ENCODE results near the gene SFI1.
A peak's percentile ranks its signal among the peaks of the same experiment; 100 is the strongest.

Gene SFI1

DNA sequence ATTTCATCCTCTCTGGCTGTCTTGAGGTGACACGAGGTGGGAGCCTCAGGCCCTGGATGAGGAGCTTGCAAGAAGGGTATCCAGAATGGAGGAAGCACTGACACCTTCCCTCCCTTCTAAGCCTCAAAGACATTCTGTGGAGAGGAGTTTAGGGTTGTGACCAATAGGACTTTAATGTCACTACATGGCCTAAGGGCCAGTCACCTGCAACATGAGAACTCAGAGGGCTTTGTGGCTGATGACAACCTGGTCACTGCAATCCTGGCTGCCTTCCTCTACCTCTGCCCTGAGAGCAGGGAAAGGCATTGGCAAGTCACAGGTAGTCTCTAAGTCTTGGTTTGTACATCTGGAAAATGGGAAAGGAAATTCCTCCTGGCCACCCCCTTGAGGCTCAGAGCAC lies 132.0 kb downstream of the SFI1 start:
- FAIRE-seq (no peak), DNase-seq (ENCODE audit: insufficient read length, low spot score) (no peak)
- TF ChIP-seq POLR2A (IDR thresholded peaks at IDR 0.05; ENCODE audit: low read depth, low read length), result no peak

DNA sequence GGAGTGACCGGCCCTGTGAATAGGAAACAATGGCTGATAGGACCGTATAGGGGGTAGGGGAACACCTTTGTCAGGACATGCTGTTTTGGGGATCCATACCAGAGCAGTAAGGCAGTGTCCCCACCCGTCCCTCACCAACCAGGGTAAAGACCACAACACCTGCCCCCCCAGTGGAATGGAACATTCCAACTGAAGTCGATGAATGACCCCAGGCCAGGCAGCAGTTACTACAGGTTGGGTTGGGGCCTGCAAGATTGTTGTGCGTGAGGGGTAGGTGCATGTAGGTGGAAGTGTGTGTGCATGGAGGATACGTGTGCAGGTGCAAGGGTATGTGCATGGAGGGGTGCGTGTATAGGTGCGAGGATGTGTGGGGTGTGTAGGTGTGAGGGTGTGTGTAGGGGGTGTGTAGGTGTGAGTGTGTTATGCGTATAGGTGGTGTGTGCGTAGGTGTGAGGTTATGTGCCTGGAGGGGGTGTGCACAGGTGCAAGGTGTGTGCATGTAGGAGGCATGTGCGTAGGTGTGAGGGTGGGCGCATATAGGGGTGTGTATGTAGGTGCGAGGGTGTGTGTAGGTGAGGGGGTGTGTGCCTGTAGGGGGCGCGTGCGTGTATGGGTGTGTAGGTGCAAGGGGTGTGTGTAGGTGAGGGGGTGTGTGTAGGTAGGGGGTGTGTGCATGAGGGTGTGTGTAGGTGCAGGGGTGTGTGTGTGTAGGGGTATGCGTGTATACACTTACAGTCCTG lies 132.8 kb downstream of the SFI1 start:
- TF ChIP-seq POLR2A (IDR thresholded peaks at IDR 0.05; ENCODE audit: low read depth, low read length), result no peak
- DNase-seq (ENCODE audit: insufficient read length, low spot score) (no peak), FAIRE-seq (no peak)

DNA sequence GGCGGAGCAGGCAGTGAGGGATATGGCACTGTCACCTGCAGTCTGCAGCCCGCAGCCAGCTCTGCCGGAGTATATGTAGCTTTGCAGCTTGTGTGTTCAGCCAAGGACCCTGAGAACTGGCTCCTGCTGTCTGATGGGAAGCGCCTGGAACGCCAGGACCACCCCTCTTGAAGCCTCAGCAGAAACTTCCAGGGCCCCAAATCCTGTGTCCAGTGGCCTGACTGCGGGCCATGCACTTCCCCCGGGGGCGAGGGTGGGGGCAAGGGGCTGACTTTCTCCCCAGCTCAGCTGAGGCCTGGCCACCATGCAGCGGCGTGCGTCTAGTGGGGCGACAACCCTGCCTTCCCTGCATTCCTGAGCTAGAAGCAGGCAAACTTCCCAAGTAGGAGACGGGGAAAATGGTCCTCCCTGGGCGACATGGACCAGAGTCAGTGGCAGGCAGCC lies 133.4 kb downstream of the SFI1 start:
- DNase-seq (ENCODE audit: insufficient read length, low spot score), result no peak
- FAIRE-seq, result no peak
- no peak for TF ChIP-seq POLR2A (IDR thresholded peaks at IDR 0.05; ENCODE audit: low read depth, low read length)

DNA sequence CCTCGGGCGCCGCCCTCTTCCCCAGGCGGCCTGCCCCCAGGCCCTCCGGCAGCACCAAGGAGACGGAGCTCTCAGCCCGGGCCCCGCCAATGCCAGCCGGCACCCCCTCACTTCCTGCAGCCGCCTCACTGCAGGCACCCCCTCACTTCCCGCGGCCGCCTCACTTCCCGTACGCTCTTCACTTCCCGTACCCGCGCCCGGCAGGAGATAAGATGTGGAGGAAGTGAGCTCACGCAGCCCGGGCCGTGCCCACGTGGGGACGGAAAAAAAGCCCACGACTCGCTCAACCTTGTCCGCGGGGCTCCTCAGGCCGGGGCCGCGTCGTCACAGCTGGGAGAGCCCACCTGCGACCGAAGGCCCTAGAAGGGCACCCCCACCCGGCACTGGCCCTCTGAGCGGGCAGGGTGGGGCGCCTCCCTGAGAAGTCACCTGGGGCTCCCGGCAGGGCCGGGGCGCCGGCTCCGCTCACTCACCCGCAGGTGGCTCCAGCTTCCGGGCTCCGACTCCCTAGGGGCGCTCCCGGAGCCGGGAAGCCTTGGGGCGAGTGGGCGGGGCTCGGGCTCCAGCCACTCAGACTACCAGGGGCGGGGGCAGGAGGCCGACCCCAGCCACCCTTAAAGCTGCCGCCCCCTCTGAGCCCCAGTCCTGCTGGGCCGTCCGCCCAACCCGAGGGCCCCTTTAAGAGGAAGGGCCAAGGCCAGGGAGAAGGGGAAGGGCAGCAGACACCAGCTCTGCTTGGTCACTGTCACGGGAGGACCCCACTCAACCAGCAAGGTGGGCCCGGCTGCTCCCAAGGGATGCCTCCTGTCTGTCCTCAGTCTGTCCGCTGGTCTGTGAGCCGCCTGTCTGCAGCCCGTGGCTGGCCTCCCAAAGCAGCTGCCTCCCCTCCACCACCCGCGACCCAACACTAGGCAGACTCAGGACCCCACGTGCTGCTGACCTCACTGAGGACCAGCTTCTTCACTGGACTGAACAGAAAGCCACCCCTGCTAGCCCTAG lies 134.3 kb downstream of the SFI1 start:
- TF ChIP-seq POLR2A (IDR thresholded peaks at IDR 0.05; ENCODE audit: low read depth, low read length), result peak; percentile 21; the same call in 1 of the 2 replicates
- DNase-seq (ENCODE audit: insufficient read length, low spot score), result peak; percentile 73
- no peak for FAIRE-seq

DNA sequence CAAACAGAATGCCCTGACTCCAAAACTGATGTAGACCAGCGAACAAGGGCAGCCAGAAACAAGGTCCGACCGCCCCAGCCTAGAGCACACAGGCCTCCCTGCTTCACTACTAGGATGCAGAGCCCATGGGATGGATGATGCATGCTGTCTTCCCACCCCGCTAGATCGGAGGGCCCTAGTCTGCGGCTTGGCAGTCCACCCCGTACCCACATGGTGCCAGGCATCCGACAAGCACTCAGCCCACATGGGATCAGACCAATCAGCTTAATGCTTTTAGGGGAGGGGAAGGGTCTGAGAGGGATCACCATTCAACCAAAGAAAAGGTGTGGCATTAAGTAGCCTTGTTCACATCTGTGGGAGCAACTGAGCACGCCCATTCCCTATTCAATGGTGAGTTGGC lies 135.1 kb downstream of the SFI1 start:
- no peak for DNase-seq (ENCODE audit: insufficient read length, low spot score)
- no peak for TF ChIP-seq POLR2A (IDR thresholded peaks at IDR 0.05; ENCODE audit: low read depth, low read length)
- no peak for FAIRE-seq

DNA sequence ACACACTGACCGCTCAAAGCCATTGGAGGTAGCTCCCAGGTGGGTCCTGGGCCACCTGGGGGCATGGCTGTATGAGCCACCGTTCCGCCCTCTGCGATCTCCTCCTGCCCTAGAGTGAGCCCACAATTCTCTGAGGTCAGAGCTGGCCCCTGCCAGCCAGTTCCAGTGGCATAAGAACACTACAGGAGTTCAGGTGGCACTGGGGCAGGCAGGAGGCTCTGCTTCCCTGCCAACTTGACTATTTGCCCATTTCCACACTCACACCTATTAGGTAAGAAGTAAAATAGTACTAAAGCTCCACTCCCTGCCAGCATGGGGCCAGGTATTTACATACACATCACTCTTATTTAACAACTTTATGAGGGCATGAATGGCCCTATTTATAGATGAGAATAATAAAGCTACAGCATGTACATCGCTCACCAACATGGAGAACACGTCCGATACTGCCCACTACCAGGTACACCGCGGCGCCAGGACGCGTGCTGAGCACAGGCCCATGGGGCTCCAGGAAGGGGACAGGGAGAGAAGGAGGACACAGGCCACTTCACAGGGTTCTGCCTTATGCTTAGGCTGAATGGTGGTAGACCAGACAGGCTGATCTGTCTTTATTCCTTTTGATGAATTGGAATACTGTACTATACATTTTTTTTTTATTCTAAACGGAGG lies 139.4 kb downstream of the SFI1 start:
- no peak for DNase-seq (ENCODE audit: insufficient read length, low spot score)
- no peak for FAIRE-seq
- TF ChIP-seq POLR2A (IDR thresholded peaks at IDR 0.05; ENCODE audit: low read depth, low read length), result no peak

DNA sequence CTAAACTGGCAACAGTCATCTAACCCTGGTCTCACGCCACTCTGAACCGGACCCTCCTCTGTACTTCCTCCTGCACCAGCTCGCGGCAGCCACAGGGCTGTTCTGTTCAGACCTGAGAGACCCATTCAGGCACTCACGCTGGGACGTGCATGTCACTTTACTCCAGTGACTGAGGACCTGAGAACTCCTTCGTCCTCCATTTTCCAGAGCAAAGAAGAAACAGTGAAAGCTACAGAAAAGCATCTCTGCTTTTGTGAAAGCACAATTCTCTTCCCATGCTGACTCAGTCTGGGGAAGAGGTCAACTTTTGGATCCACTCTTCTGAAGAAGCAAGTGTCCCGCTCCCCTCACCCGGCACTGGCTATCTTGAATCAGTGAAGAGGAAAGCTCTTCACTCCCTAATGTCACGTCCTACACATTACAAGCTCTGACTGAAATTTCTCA lies 141.1 kb downstream of the SFI1 start:
- FAIRE-seq (no peak), DNase-seq (ENCODE audit: insufficient read length, low spot score) (no peak)
- TF ChIP-seq POLR2A (IDR thresholded peaks at IDR 0.05; ENCODE audit: low read depth, low read length), result no peak

DNA sequence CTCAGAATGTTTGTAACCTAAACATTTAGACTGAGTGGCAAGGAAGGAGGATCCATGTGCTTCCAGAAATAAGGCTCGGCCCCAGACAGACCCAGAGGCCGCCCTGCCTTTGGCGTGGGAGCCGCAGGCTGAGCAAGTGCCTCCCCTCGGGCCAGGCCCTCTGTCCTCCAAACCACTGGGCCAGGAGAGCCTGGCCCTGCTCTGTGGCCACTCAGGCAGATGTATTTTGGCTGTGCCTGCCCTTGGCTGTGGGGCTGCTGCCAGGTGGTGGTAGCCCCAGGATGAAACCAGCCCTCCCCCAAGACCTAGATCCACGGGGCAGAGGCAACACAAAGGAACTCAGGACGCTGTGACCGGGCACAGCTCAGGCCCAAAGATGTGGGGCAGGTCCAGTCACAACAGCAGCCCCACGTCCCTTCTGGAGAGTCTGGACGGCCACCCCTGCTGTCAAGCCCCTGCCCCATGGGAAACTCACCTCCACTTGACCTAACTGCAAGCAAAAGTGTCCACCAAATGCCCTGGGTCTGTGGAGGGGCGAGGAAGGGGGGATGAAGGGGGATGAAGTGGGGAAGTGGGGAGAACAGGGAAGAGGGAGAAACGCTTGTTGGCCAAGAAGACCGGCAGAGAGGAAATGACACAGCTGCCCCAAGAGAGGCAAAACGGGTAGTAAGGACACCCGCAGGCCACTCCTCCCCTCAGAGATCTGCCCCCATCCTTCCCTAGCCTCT lies 141.7 kb downstream of the SFI1 start:
- FAIRE-seq (no peak), DNase-seq (ENCODE audit: insufficient read length, low spot score) (no peak)

DNA sequence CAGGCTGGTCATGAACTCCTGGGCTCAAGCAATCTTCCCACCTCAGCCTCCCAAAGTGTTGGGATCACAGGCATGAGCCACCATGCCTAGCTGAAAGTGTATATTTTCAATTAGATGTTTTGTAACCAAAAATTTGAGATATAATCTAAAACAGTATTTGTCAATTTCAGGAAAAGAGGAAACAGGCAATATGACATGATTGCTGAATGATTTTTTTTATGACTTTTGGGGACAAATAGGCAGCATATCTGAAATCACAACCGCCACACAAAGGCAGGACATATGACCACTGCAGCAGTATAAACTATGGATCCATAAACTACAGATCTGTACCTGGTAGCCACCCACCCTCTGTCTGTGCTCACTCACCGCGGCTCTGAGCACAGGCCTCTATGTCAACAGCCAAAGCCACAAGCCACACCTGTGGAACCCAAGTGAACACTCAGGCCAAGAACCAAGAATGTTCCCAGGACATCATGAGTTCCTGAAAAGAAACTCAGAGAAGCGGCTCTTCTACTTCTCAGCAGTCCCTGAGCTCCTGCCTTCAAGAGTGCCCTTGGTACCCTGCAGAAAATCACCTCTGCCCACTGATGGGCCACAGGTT lies 143.2 kb downstream of the SFI1 start:
- no peak for TF ChIP-seq POLR2A (IDR thresholded peaks at IDR 0.05; ENCODE audit: low read depth, low read length)
- FAIRE-seq (no peak), DNase-seq (ENCODE audit: insufficient read length, low spot score) (no peak)

More for the DNA sequence above, 141.7 kb downstream of the SFI1 start:
- TF ChIP-seq POLR2A (IDR thresholded peaks at IDR 0.05; ENCODE audit: low read depth, low read length), result no peak

DNA sequence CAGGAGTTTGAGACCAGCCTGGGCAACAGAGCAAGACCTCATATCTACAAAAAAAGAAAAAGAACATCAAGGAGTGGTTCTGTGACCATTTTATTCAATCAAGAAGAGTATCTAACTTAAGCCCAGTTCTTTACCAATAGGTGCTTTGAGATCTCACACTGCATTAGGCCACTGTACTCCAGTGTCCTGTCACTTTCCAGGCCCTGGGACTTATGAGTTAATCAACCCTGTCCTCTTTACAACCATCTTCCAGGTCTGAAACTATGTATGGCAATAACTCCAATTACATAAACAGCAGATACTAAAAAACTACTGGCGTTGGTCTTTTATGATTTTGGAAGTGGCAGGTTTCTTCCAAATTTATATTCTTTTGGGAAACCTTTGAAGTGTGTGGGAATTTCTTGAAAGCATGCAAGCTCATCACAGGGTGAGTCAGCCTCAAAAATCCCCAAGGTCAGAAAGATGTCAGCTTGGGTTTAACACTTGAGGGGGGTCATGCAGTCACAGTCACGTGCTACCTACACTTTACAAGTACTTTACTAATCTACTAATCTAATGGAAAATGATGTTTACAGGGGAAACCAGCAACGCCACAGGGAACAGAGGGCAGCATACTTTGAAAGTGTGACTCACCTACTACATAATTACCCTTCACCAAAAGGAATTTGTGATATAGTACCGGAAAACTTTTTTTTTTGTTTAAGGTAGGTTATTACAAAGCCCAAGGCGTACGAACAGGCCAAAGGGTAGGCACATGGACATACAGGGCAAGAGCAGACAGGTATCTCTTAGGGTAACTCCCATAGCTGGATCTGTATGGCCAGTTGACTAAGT lies 150.1 kb downstream of the SFI1 start:
- TF ChIP-seq POLR2A (IDR thresholded peaks at IDR 0.05; ENCODE audit: low read depth, low read length), result no peak
- peak; percentile 68 for FAIRE-seq
- DNase-seq (ENCODE audit: insufficient read length, low spot score), result peak; percentile 54

DNA sequence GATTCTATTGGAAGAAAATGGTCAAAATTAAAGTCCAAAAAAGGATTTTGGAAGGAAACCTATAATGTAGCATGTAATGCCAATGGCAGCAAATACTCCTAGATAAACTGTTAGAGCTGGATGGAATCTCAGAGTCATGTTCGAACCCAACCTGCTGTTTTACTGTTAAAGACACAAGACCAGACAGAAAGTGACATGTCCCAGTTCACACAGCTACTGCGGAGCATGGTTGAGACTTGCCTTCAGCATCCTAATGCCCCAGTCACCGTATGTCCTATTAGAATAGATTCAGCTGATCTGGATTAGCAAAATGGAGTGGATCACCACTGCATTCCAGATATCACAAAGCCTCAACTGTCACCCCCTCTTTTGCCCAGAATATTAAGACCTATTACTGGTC lies 150.7 kb downstream of the SFI1 start:
- no peak for TF ChIP-seq POLR2A (IDR thresholded peaks at IDR 0.05; ENCODE audit: low read depth, low read length)
- FAIRE-seq (no peak), DNase-seq (ENCODE audit: insufficient read length, low spot score) (no peak)

Measured in H54 (cell line).